ENCODE results near the gene TGIF1.
"Not testable (repeated sequence)": the region's sequence is repeated elsewhere in the genome, so short reads cannot be mapped to it uniquely, and the experiment has no call there.

TGIF1 gene

GRCh38 chr18:3450012-3450798 lies at the start of gene TGIF1:
TGIF1 (plus strand) TSS chr18:3450172; CDS start chr18:3450490, 318 bp downstream.
- DNase-seq (ENCODE audit: low read depth), result peak; percentile 41

- DNase-seq (ENCODE audit: low read depth), result no peak
Measured at GRCh38 chr18:3400567-3401296, 49.2 kb upstream of the TGIF1 start.

DNA sequence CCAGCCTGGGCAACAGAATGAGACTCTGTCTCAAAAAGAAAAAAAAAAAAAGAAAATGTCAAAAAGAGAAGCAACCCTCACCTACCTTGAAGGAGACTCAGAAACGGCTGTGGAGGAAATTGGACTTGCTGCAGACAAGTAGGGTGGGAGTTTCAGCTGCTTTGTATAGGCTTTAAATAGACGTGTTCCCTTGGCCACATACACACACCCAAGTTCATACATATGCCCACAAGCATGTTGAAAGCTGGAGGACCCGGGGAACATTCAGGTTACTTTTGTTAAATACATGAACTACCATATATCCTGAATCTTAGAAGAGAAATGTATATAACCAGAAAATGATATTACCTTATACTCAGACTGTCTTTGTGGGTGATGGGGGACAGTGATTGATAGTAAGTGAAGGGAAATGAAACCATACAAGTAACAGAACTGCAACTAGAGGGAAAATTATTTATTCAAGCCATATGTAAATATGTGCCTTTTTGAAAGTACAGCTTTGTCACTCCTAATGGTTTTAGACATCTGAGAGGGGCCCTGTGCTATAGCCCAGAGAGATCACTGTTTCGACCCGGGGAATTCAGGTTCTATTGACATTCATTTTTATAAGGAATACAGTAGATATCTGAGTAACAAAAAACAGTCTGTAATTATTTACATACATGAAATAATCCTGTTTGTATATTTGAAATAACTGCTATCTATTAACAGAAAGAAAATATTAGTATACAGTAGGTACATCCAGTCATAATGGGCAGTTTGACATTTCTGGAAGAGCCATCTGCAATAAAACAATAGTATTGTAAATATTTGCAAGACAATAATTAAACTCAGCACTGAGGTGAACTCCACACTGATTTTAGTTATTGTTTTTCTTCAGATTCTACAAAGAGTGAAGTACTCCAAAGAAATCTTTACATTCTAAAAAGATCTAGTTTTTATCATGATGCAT lies 48.0 kb upstream of the TGIF1 start:
- no peak for DNase-seq (ENCODE audit: low read depth)

DNA sequence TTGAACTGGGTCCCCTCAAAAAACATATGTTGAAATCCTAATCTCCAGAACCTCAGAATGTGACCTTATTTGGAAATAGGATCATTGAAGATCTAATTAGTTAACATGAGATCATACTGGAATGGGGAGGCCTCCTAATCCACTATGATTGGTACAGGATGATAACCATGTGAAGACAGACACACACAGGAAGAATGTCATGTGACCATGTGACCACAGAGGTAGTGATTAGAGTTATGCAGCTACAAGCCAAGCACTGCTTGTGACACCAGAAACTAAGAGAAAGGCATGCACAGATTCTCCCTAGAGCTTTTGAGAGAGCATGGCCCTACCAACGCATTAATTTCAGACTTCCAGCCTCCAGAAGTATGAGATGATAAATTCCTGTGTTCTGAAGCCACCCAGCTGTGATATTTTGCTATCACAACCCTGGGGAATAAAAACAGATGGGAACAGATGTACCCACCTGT lies 47.0 kb upstream of the TGIF1 start:
- no peak for DNase-seq (ENCODE audit: low read depth)

- no peak for DNase-seq (ENCODE audit: low read depth)
Measured at GRCh38 chr18:3405713-3406112, 44.3 kb upstream of the TGIF1 start.

GRCh38 chr18:3408107-3408506 lies 41.9 kb upstream of the TGIF1 start:
- no peak for DNase-seq (ENCODE audit: low read depth)

- no peak for DNase-seq (ENCODE audit: low read depth)
Measured at GRCh38 chr18:3409811-3410210, 40.2 kb upstream of the TGIF1 start.

- no peak for DNase-seq (ENCODE audit: low read depth)
Measured at GRCh38 chr18:3410273-3410672, 39.7 kb upstream of the TGIF1 start.

- DNase-seq (ENCODE audit: low read depth), result not testable (repeated sequence)
Measured at GRCh38 chr18:3410876-3411275, 39.1 kb upstream of the TGIF1 start.

- no peak for DNase-seq (ENCODE audit: low read depth)
Measured at GRCh38 chr18:3411327-3411726, 38.6 kb upstream of the TGIF1 start.

- DNase-seq (ENCODE audit: low read depth), result no peak
Measured at GRCh38 chr18:3411854-3412268, 38.1 kb upstream of the TGIF1 start.

GRCh38 chr18:3412528-3412927 lies 37.4 kb upstream of the TGIF1 start:
- DNase-seq (ENCODE audit: low read depth), result not testable (repeated sequence)

DNA sequence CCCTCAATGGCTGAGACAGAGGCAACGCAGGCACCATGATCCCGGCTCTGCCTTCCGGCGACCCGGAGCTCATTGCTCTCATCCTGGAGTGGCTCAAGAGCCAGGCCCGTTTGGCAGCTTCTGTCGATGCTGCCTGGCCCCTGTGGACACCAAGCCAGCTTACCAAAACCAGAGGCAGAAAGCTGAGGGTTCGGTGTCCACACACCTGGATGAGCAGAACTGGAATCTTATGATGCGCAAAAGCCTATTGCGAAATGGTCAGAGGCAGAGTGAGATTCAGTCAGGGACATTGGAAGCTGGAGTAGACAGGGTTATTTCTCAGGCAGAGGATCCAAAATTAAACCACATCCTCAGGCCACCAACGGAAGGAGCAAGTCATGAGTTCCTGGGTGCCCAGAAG lies 34.9 kb upstream of the TGIF1 start:
- no peak for DNase-seq (ENCODE audit: low read depth)

DNA sequence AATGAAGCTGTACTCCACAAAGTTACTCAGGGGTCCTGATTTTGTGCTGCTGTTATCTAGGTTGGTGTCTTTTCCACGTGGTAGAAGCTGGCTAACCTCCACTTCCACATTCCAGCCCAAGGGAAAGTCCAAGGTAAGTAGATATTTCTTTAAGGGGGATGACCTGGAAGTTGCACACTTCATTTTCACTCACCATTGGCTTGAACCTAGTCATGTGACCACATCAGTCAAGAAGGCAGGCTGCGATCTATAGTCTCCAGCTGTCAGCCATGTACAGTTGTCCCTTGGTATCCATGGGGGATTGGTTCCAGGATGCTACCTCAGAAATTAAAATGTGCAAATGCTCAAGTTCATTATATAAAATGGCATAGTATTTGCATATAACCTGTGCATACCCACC lies 31.9 kb upstream of the TGIF1 start:
- DNase-seq (ENCODE audit: low read depth), result no peak

GRCh38 chr18:3420919-3421279 lies 29.1 kb upstream of the TGIF1 start:
- no peak for DNase-seq (ENCODE audit: low read depth)

GRCh38 chr18:3422905-3423304 lies 27.1 kb upstream of the TGIF1 start:
- DNase-seq (ENCODE audit: low read depth), result no peak

DNA sequence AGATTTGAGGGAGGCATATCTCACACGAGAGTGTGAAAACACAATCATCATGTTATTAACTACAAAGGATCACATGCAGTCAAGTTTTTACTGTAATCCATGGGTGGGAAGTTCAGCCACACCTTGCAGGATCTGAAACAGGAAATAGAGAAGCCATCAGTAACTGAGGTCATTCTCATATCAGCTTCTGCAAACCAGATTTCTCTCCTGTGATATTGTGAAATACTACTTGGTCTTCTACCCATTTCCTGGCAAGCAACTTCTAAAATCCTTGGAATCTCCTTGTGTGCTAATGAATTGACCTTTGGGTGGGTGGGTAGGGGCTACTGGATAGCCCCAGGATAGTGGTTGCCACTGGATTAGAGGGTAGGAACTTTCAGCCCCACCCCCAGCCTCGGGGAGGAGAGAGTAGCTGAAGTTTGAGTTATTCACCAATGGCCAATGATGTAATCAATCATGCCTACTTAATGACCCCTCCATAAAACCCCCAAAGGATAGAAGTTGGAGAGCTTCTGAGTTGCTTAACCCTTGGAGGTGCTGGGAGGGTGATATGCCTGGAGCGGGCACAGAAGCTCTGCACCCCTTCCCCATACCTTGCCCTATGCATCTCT lies 25.6 kb upstream of the TGIF1 start:
- DNase-seq (ENCODE audit: low read depth), result no peak

DNA sequence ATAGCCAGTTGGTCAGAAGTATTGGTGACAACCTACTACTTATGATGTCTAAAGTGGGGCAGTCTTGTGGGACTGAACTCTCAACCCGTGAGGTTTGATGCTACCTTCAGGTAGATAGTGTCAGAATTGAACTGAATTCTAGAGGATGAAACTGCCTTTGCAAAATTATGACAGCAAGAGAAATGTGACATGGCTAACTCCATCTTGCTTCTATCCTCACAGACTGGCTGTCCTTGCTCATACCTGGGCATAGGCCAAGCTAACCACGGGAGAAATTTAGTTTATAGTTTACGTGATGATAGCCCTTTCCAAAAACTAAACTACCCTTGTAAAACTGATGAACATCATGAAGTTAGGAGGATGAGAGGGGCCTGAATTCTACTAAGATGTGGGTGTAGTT lies 24.9 kb upstream of the TGIF1 start:
- no peak for DNase-seq (ENCODE audit: low read depth)

GRCh38 chr18:3425446-3425845 lies 24.5 kb upstream of the TGIF1 start:
- no peak for DNase-seq (ENCODE audit: low read depth)

DNA sequence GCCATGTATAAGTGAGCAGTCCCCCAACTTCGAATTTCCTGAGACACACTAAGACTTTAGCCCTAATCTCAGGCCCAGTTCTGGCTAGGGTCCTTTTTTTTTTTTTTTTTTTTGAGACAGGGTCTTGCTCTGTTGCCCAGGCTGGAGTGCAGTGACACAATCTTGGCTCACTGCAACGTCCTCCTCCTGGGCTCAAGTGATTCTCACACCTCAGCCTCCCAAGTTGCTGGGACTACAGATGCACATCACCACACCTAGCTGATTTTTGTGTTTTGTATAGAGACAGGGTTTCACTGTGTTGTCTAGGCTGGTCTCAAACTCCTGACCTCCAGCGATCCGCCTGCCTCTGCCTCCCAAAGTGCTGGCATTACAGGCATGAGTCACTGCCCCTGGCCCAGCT lies 23.9 kb upstream of the TGIF1 start:
- no peak for DNase-seq (ENCODE audit: low read depth)

DNA sequence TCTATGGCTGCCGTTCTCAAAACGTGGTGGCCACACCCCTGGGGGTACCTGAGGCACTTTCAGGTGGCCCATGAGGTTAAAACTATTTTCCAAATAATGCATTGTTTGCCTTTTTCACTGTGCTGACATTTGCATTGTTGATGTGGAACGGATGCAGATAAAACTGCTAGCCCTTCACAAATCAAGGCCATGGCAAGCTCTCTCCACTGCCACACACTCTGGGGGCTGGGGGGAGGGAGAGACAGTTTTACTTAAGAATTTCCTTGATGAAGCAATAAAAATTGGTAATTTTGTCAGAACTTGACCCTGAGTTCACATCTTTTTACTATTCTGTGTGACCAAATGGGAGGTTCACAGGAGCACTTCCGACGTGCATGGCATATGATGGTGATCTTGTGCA lies 22.0 kb upstream of the TGIF1 start:
- no peak for DNase-seq (ENCODE audit: low read depth)

DNA sequence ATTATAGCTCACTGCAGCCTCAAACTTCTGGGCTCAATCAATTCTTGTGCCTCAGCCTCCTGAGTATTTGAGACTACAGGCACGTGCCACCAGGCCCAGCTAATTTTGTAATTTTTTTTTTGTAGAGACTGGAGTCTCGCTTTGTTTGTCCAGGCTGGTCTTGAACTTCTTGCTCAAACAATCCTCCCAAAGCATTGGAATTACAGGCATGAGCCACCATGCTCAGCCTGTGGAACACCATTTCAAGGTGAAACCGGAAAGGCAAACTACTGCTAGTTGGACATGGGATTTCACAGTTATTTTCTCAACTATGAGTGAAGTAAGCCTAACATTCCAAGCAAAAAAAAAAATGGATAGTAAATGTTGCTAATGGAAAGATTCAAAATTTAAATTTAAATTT lies 20.9 kb upstream of the TGIF1 start:
- no peak for DNase-seq (ENCODE audit: low read depth)
